GM12878 (cell line): ENCODE measurements around the gene SBNO2. TPM values are rescaled to one million over a fixed set of nuclear protein-coding genes. Genes with fewer than 3 reads are reported as not detected.

Experiments
- ATAC-seq: fragments of 200-7000 bp; cut with Tn5 transposase; 3 replicates; pipeline ENCODE4 v1.9.1; 2020; ENCODE audit warnings: mild to moderate bottlenecking, moderate library complexity
- BruUV-seq: library from RNA; stranded (reverse); fragments of 400-500 nt; replicated peaks from 2 replicates; lab custom pipeline; 2021; lab: Mats Ljungman, UMichigan
- CTCF ChIA-PET: fragments of 300-600 bp; sonication (Branson Sonifier 250); formaldehyde crosslinking; extraction: SDS; loops from one replicate; lab custom pipeline; 2021; ENCODE audit warnings: inconsistent platforms; lab: Yijun Ruan, JAX
- POLR2A ChIA-PET: fragments of 350-600 bp; formaldehyde crosslinking; extraction: SDS; loops from one replicate; lab custom pipeline; 2021; ENCODE audit warnings: inconsistent platforms; lab: Charles Lee
- RAD21 ChIA-PET: fragments of 300-600 bp; sonication (Branson Sonifier 250); formaldehyde crosslinking; loops from one replicate; lab custom pipeline; 2023; ENCODE audit warnings: antibody characterized with exemption; ENCODE audit not compliant: unreplicated experiment; lab: Charles Lee
- SMC1A ChIA-PET: fragments of 300-600 bp; sonication (Branson Sonifier 250); formaldehyde crosslinking; loops from one replicate; lab custom pipeline; 2023; ENCODE audit not compliant: unreplicated experiment, uncharacterized antibody; lab: Charles Lee
- DNase-seq: peaks from one replicate; pipeline ENCODE4 v3.0.0-alpha.2; 2011; ENCODE audit warnings: low read depth, low spot score
- FAIRE-seq: peaks from 3 replicates; lab custom pipeline; 2011; peaks lifted over from hg19 to GRCh38; lab: Jason Lieb, UNC
- H2AFZ ChIP-seq: 2 replicates; pipeline ENCODE4 v1.6.0; 2011; ENCODE audit warnings: low read depth, low read length, control low read depth; ENCODE audit not compliant: control insufficient read depth
- H3K27ac ChIP-seq: 2 replicates; pipeline ENCODE4 v1.5.1; 2011; ENCODE audit warnings: control low read depth; ENCODE audit not compliant: control insufficient read depth, insufficient read depth
- H3K27me3 ChIP-seq, 2 experiments: replicated peaks in 1 of 2; 2 replicates each; pipeline versions ENCODE4 v1.6.0 to v1.6.1; 2011; ENCODE audit warnings: low read length in 1 of 2; ENCODE audit not compliant: control insufficient read depth in 2 of 2, insufficient read depth in 2 of 2
- H3K36me3 ChIP-seq, 2 experiments: 2 replicates each; pipeline ENCODE4 v1.5.1; 2011; ENCODE audit warnings: low read length in 1 of 2; ENCODE audit not compliant: control insufficient read depth in 2 of 2, insufficient read depth in 2 of 2
- H3K4me1 ChIP-seq: 2 replicates; pipeline ENCODE4 v1.6.1; 2011; ENCODE audit warnings: mild to moderate bottlenecking, low read length, moderate library complexity, mixed read lengths; ENCODE audit not compliant: control insufficient read depth, insufficient read depth
- H3K4me2 ChIP-seq: 2 replicates; pipeline ENCODE4 v1.6.0; 2011; ENCODE audit warnings: control low read depth; ENCODE audit not compliant: control insufficient read depth, insufficient read depth
- H3K4me3 ChIP-seq: fragments of 200-600 bp; sonication (generic); 2 replicates; pipeline ENCODE4 v1.5.1; 2016
- H3K79me2 ChIP-seq: 2 replicates; pipeline ENCODE4 v1.6.0; 2011; ENCODE audit warnings: low read length; ENCODE audit not compliant: control insufficient read depth, insufficient read depth
- H3K9ac ChIP-seq: 2 replicates; pipeline ENCODE4 v1.8.0; 2011; ENCODE audit warnings: low read length, control low read depth, mixed read lengths; ENCODE audit not compliant: control insufficient read depth, insufficient read depth
- H3K9me3 ChIP-seq: replicated peaks from 3 replicates; pipeline ENCODE4 v1.5.1; 2011; ENCODE audit warnings: mild to moderate bottlenecking, low read length; ENCODE audit not compliant: control insufficient read depth, insufficient read depth
- H4K20me1 ChIP-seq: 2 replicates; pipeline ENCODE4 v1.6.0; 2011; ENCODE audit not compliant: control insufficient read depth, insufficient read depth
- PML ChIP-seq: IDR thresholded peaks from 2 replicates; pipeline ENCODE4 v1.6.1; 2012; ENCODE audit warnings: low read length, inconsistent platforms
- YBX1 ChIP-seq: fragments of 450-650 bp; IDR thresholded peaks from 2 replicates; pipeline ENCODE4 v1.6.1; 2016; ENCODE audit warnings: antibody characterized with exemption
- WGBS: methylation state at CpG from one replicate; pipeline ENCODE4 v1.1.6; 2016; ENCODE audit warnings: low lambda C conversion rate; ENCODE audit not compliant: insufficient replicate concordance, insufficient coverage; ENCODE audit errors: missing lambda C conversion rate; 5-methylcytosine and 5-hydroxymethylcytosine counted together
- in situ Hi-C: fragments of 300-500 bp; cut with MboI; formaldehyde crosslinking; loops from 9 replicates; pipeline ENCODE4 v1.14.3; 2018; ENCODE audit warnings: mixed read lengths
- intact Hi-C: fragments of 100-400 bp; cut with micrococcal nuclease; formaldehyde crosslinking; loops from one replicate; pipeline ENCODE4 v1.14.2; 2022; ENCODE audit not compliant: unreplicated experiment
- polyA plus RNA-seq, 11 experiments: library from polyadenylated mRNA; depleted of rRNA in 4 of 11; unstranded in 6 of 11; stranded (reverse) in 5 of 11; fragments of >200 nt; fragmentation: Nextera tagmentation in 4 of 11; fragmentation: Illumina TruSeq in 1 of 11; extraction: Ambion mirVana in 4 of 11; extraction: Trizol in 1 of 11; gene quantifications; 1 replicate in 1 of 11; 2 replicates in 10 of 11; pipeline versions ENCODE4 v1.2.1 to v1.2.3, GENCODE V29; 2011 to 2016; ENCODE audit warnings: inconsistent platforms in 2 of 11, missing spikeins in 2 of 11, low read depth in 1 of 11
- total RNA-seq, 4 experiments: library from RNA; depleted of rRNA in 3 of 4; stranded (reverse); fragments of >200 nt in 3 of 4; fragmentation: Illumina TruSeq in 1 of 4; extraction: Trizol in 1 of 4; gene quantifications; 2 replicates each; pipeline versions ENCODE4 v1.2.1 to v1.2.3, GENCODE V29; 2013 to 2021
- TF ChIP-seq, protein P1 (sequence below): fragments of 450-650 bp; IDR thresholded peaks from 2 replicates; pipeline ENCODE4 v1.6.1; 2014; ENCODE audit warnings: mild to moderate bottlenecking
- TF ChIP-seq, protein P2 (sequence below): fragments of 450-650 bp; IDR thresholded peaks from 2 replicates; pipeline ENCODE4 v1.6.1; 2017; ENCODE audit warnings: borderline replicate concordance

SBNO2 gene
- total and polyA plus RNA-seq, 10 of the 15 experiments (the other 5 are each of a cell fraction or from before 2014, with no cell fraction given): 0.08 to 44.6 (median 5.4) TPM

DNA sequence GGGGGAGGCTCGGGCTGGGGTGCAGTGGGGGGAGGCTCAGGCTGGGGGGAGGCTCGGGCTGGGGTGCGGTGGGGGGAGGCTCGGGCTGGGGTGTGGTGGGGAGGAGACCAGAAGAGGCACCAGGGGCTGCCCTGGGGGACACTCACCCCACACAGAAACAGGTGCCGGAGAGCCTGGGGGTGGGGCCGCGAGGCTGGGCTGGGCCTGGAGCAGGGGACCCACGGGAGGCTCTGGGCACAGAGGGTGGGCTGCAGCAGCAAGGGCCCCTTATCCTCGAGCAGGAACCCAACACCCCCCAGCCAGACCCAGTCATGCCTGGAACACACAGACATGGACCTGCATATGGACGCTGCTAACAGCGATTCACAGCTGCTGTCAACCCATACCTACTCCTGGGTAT is 35.9 kb downstream of the SBNO2 start:
- Histone ChIP-seq H3K4me3 (no peak overlapping the region), H3K9me3 (no peaks in the 10 kb centered on the region; the same call in 2 of the 3 replicates), H3K4me1 (peaks cover 16% of the 10 kb centered on the region), H3K27me3 (no peaks in the 10 kb centered on the region), H3K9ac (no peak overlapping the region), H3K4me2 (no peak overlapping the region), H4K20me1 (no peaks in the 10 kb centered on the region), H3K79me2 (peaks cover 3% of the 10 kb centered on the region; the same call in 1 of the 2 replicates), H2AFZ (no peak overlapping the region), H3K36me3 (peaks cover 3 to 10% of the 10 kb centered on the region in 2 experiments), H3K27ac (no peak overlapping the region)
- intact Hi-C loops (no loop called here), in situ Hi-C loops (no loop called here)
- FAIRE-seq (no peak), ATAC-seq (no peak), DNase-seq (no peak)
- TF ChIP-seq PML: no peak
- no peak for TF ChIP-seq YBX1
- TF ChIP-seq, protein P1, sequence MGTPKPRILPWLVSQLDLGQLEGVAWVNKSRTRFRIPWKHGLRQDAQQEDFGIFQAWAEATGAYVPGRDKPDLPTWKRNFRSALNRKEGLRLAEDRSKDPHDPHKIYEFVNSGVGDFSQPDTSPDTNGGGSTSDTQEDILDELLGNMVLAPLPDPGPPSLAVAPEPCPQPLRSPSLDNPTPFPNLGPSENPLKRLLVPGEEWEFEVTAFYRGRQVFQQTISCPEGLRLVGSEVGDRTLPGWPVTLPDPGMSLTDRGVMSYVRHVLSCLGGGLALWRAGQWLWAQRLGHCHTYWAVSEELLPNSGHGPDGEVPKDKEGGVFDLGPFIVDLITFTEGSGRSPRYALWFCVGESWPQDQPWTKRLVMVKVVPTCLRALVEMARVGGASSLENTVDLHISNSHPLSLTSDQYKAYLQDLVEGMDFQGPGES: no peak
- TF ChIP-seq, protein P2, sequence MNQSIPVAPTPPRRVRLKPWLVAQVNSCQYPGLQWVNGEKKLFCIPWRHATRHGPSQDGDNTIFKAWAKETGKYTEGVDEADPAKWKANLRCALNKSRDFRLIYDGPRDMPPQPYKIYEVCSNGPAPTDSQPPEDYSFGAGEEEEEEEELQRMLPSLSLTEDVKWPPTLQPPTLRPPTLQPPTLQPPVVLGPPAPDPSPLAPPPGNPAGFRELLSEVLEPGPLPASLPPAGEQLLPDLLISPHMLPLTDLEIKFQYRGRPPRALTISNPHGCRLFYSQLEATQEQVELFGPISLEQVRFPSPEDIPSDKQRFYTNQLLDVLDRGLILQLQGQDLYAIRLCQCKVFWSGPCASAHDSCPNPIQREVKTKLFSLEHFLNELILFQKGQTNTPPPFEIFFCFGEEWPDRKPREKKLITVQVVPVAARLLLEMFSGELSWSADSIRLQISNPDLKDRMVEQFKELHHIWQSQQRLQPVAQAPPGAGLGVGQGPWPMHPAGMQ: no peak
- WGBS: 71% methylated on average over 7 of the region's 11 CpGs
- ChIA-PET RAD21 (no interaction called here), POLR2A (no interaction called here), CTCF (no interaction called here), SMC1A (no interaction called here)
- no TSS peak for BruUV-seq
